ENCODE results near the gene GNA14.
A peak's percentile ranks its signal among the peaks of the same experiment; 100 is the strongest.

The GNA14 gene

GRCh38 chr9:77547106-77547730 is 100.9 kb downstream of the GNA14 start:
- DNase-seq: no peak
- intact Hi-C loops (cut with DNase I): no loop called here

- intact Hi-C loops (cut with DNase I): no loop called here
These were observed 101.7 kb downstream of the GNA14 start for GRCh38 chr9:77546376-77546950.

GRCh38 chr9:77544546-77544945 is 103.6 kb downstream of the GNA14 start:
- intact Hi-C loops (cut with DNase I): no loop called here

More at GRCh38 chr9:77546376-77546950, 101.7 kb downstream of the GNA14 start:
- DNase-seq: no peak

GRCh38 chr9:77543131-77543822 is 104.8 kb downstream of the GNA14 start:
- intact Hi-C loops (cut with DNase I): no loop called here

More at GRCh38 chr9:77544546-77544945, 103.6 kb downstream of the GNA14 start:
- DNase-seq: no peak

GRCh38 chr9:77541600-77541999 is 106.5 kb downstream of the GNA14 start:
- DNase-seq: no peak

More at GRCh38 chr9:77543131-77543822, 104.8 kb downstream of the GNA14 start:
- DNase-seq: no peak

GRCh38 chr9:77541055-77541454 is 107.1 kb downstream of the GNA14 start:
- DNase-seq: no peak
- intact Hi-C loops (cut with DNase I): no loop called here

More at GRCh38 chr9:77541600-77541999, 106.5 kb downstream of the GNA14 start:
- intact Hi-C loops (cut with DNase I): no loop called here

- intact Hi-C loops (cut with DNase I): no loop called here
- peak in 36 of 42 donors; percentile 19 to 83 (median 44) for DNase-seq
These were observed 113.6 kb downstream of the GNA14 start for GRCh38 chr9:77534376-77535057.

- intact Hi-C loops (cut with DNase I): no loop called here
- DNase-seq: no peak
These were observed 114.5 kb downstream of the GNA14 start for GRCh38 chr9:77533671-77534070.

GRCh38 chr9:77532607-77533006 is 115.5 kb downstream of the GNA14 start:
- intact Hi-C loops (cut with DNase I): no loop called here
- DNase-seq: no peak

GRCh38 chr9:77531400-77531799 is 116.7 kb downstream of the GNA14 start:
- intact Hi-C loops (cut with DNase I): no loop called here
- no peak for DNase-seq

GRCh38 chr9:77523891-77524290 is 124.2 kb downstream of the GNA14 start:
- intact Hi-C loops (cut with DNase I): no loop called here
- no peak for DNase-seq

- peak; percentile 10 to 86 (median 62) for DNase-seq
- intact Hi-C loops (cut with DNase I): no loop called here
These were observed 127.0 kb downstream of the GNA14 start for GRCh38 chr9:77521091-77521490.

GRCh38 chr9:77518688-77519087 is 129.4 kb downstream of the GNA14 start:
- DNase-seq: no peak
- intact Hi-C loops (cut with DNase I): no loop called here

- intact Hi-C loops (cut with DNase I): no loop called here
- peak in 12 of 42 donors; percentile 10 to 41 (median 24) for DNase-seq
These were observed 131.3 kb downstream of the GNA14 start for GRCh38 chr9:77516781-77517180.

GRCh38 chr9:77514886-77515711 is 133.0 kb downstream of the GNA14 start:
- intact Hi-C loops (cut with DNase I): no loop called here
- DNase-seq: peak in 20 of 42 donors; percentile 6 to 65 (median 26)

- no peak for DNase-seq
- intact Hi-C loops (cut with DNase I): no loop called here
These were observed 134.7 kb downstream of the GNA14 start for GRCh38 chr9:77513457-77513856.

GRCh38 chr9:77512876-77513275 is 135.2 kb downstream of the GNA14 start:
- DNase-seq: no peak
- intact Hi-C loops (cut with DNase I): no loop called here

- intact Hi-C loops (cut with DNase I): no loop called here
These were observed 136.6 kb downstream of the GNA14 start for GRCh38 chr9:77511525-77511924.

GRCh38 chr9:77510666-77511065 is 137.5 kb downstream of the GNA14 start:
- no peak for DNase-seq
- intact Hi-C loops (cut with DNase I): no loop called here

More at GRCh38 chr9:77511525-77511924, 136.6 kb downstream of the GNA14 start:
- DNase-seq: no peak

All from head of caudate nucleus (tissue), 42 donors.